Measurements from ENCODE around the gene ULBP1.

- TF ChIP-seq, protein P1, sequence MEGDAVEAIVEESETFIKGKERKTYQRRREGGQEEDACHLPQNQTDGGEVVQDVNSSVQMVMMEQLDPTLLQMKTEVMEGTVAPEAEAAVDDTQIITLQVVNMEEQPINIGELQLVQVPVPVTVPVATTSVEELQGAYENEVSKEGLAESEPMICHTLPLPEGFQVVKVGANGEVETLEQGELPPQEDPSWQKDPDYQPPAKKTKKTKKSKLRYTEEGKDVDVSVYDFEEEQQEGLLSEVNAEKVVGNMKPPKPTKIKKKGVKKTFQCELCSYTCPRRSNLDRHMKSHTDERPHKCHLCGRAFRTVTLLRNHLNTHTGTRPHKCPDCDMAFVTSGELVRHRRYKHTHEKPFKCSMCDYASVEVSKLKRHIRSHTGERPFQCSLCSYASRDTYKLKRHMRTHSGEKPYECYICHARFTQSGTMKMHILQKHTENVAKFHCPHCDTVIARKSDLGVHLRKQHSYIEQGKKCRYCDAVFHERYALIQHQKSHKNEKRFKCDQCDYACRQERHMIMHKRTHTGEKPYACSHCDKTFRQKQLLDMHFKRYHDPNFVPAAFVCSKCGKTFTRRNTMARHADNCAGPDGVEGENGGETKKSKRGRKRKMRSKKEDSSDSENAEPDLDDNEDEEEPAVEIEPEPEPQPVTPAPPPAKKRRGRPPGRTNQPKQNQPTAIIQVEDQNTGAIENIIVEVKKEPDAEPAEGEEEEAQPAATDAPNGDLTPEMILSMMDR (IDR thresholded peaks at IDR 0.05; ENCODE audit: insufficient read depth, low read length, poor library complexity, severe bottlenecking) = no peak
- TF ChIP-seq EZH2phosphoT487 (conservative IDR thresholded peaks at IDR 0.05; ENCODE audit: low read length) = no peak
Measured at GRCh38 chr6:149984773-149985172, 21.0 kb downstream of the ULBP1 start.
